K562 (cell line): Measurements from ENCODE around the gene PLD1. TPM values are rescaled to one million over a fixed set of nuclear protein-coding genes. Genes with fewer than 3 reads are reported as not detected.

ENCODE experiments used
- ATAC-seq: fragments of 200-7000 bp; cut with Tn5 transposase; 3 replicates; pipeline ENCODE4 v1.9.1; 2020; ENCODE audit warnings: moderate library complexity
- BruUV-seq: library from RNA; stranded (reverse); fragments of 400-500 nt; replicated peaks from 2 replicates; lab custom pipeline; 2021; lab: Mats Ljungman, UMichigan
- CTCF ChIA-PET: fragments of 300-600 bp; formaldehyde crosslinking; extraction: SDS; loops from one replicate; lab custom pipeline; 2021; ENCODE audit warnings: low intra/inter-chr PET ratio; lab: Yijun Ruan, JAX
- POLR2A ChIA-PET: fragments of 300-600, 350-650 bp; sonication (Branson Sonifier 250); formaldehyde crosslinking; extraction: SDS; loops from one replicate; lab custom pipeline; 2021; ENCODE audit warnings: antibody characterized with exemption, inconsistent platforms; lab: Yijun Ruan, JAX
- DNase-seq, 4 experiments: peaks; one replicate each; pipeline versions ENCODE4 v3.0.0 to v3.0.0-alpha.2; 2011 to 2018; ENCODE audit warnings: low spot score in 3 of 4, mixed read lengths in 3 of 4; ENCODE audit errors: extremely low read depth in 1 of 4
- FAIRE-seq: peaks from 2 replicates; lab custom pipeline; 2011; peaks lifted over from hg19 to GRCh38; lab: Jason Lieb, UNC
- H2AFZ ChIP-seq: 2 replicates; pipeline ENCODE4 v1.6.0; 2011; ENCODE audit warnings: low read depth, low read length, control low read depth, inconsistent platforms
- H3K27ac ChIP-seq: fragments of 200-600 bp; 3 replicates; pipeline ENCODE4 v1.8.0; 2011; ENCODE audit warnings: low read depth, mild to moderate bottlenecking, control low read depth, inconsistent platforms, low read length, moderate library complexity, mixed read lengths; ENCODE audit errors: extremely low read depth
- H3K27me3 ChIP-seq, 2 experiments: fragments of 300-600 bp in 1 of 2; 2 replicates in 1 of 2; 3 replicates in 1 of 2; pipeline versions ENCODE4 v1.6.0 to v1.8.0; 2011; ENCODE audit warnings: inconsistent platforms in 2 of 2, low read length in 2 of 2, mild to moderate bottlenecking in 1 of 2, mixed read lengths in 1 of 2, moderate library complexity in 1 of 2; ENCODE audit not compliant: control insufficient read depth in 2 of 2, insufficient read depth in 2 of 2
- H3K36me3 ChIP-seq: fragments of 300-600 bp; 3 replicates; pipeline ENCODE4 v1.8.0; 2011; ENCODE audit warnings: mild to moderate bottlenecking, low read length, inconsistent platforms; ENCODE audit not compliant: control insufficient read depth, insufficient read depth
- H3K4me1 ChIP-seq, 2 experiments: fragments of 200-600 bp in 1 of 2; replicated peaks in 1 of 2; 2 replicates in 1 of 2; 3 replicates in 1 of 2; pipeline versions ENCODE4 v1.5.1 to v1.8.0; 2011; ENCODE audit warnings: inconsistent platforms in 2 of 2, low read length in 2 of 2, mild to moderate bottlenecking in 1 of 2, mixed read lengths in 1 of 2, moderate library complexity in 1 of 2; ENCODE audit not compliant: control insufficient read depth in 2 of 2, insufficient read depth in 2 of 2
- H3K4me2 ChIP-seq: 2 replicates; pipeline ENCODE4 v1.6.1; 2011; ENCODE audit warnings: low read length, control low read depth, inconsistent platforms, mixed read lengths; ENCODE audit not compliant: insufficient read depth
- H3K4me3 ChIP-seq: fragments of 200-600 bp; sonication (generic), shearing (Covaris generic); 2 replicates; pipeline ENCODE4 v1.5.1; 2016; ENCODE audit warnings: control low read depth, inconsistent platforms
- H3K79me2 ChIP-seq: fragments of 200-600 bp; 3 replicates; pipeline ENCODE4 v1.8.0; 2011; ENCODE audit warnings: low read length, inconsistent platforms; ENCODE audit not compliant: control insufficient read depth, insufficient read depth
- H3K9ac ChIP-seq, 2 experiments: 2 replicates each; pipeline versions ENCODE4 v1.6.0 to v1.6.1; 2011; ENCODE audit warnings: low read depth in 2 of 2, low read length in 2 of 2, control low read depth in 1 of 2, inconsistent platforms in 1 of 2, mild to moderate bottlenecking in 1 of 2, mixed read lengths in 1 of 2; ENCODE audit not compliant: insufficient read depth in 1 of 2
- H3K9me1 ChIP-seq: one replicate; pipeline ENCODE4 v1.6.0; 2011; ENCODE audit warnings: inconsistent platforms, mild to moderate bottlenecking, low read length, moderate library complexity; ENCODE audit not compliant: control insufficient read depth, insufficient read depth
- H3K9me3 ChIP-seq: replicated peaks from 2 replicates; pipeline ENCODE4 v1.5.1; 2011; ENCODE audit warnings: low read depth, low read length, inconsistent platforms; ENCODE audit not compliant: control insufficient read depth, insufficient read depth
- H4K20me1 ChIP-seq: replicated peaks from 2 replicates; pipeline ENCODE4 v1.6.1; 2011; ENCODE audit warnings: low read length, inconsistent platforms, mixed read lengths; ENCODE audit not compliant: control insufficient read depth, insufficient read depth
- FOXA1 ChIP-seq: fragments of 450-650 bp; IDR thresholded peaks from 2 replicates; pipeline ENCODE4 v1.6.1; 2016; ENCODE audit warnings: mild to moderate bottlenecking, borderline replicate concordance
- PTBP1 ChIP-seq: fragments of 200-400 bp; formaldehyde crosslinking; IDR thresholded peaks from 2 replicates; pipeline ENCODE4 v1.6.1; 2017; ENCODE audit warnings: low read depth, low read length
- SMC3 ChIP-seq: conservative IDR thresholded peaks from 2 replicates; pipeline ENCODE4 v1.6.1; 2011; ENCODE audit warnings: low read depth, low read length, improper control_type of control experiment; ENCODE audit not compliant: insufficient read depth
- TBL1XR1 ChIP-seq, 2 experiments: IDR thresholded peaks; 2 replicates each; pipeline ENCODE4 v1.6.1; 2012; ENCODE audit warnings: improper control_type of control experiment in 2 of 2, low read length in 2 of 2, mild to moderate bottlenecking in 1 of 2
- TCFL5 ChIP-seq: fragments of 250-450 bp; sonication (Bioruptor Pico); conservative IDR thresholded peaks from 2 replicates; pipeline ENCODE4 v1.6.1; 2021; ENCODE audit warnings: mild to moderate bottlenecking, moderate library complexity, matching md5 sums
- TEAD1 ChIP-seq, 2 experiments: fragments of 450-650 bp in 1 of 2; sonication (generic) in 1 of 2; formaldehyde crosslinking; IDR thresholded peaks; 2 replicates each; pipeline versions ENCODE4 v1.4.0 to v1.8.0; 2020 to 2022; ENCODE audit warnings: mild to moderate bottlenecking in 2 of 2, missing genetic modification reagents in 1 of 2
- ZHX1 ChIP-seq: fragments of 150-350 bp; conservative IDR thresholded peaks from 2 replicates; pipeline ENCODE4 v1.6.1; 2014; ENCODE audit warnings: low read length
- ZMIZ1 ChIP-seq, 2 experiments: fragments of 150-350 bp in 1 of 2; IDR thresholded peaks; 2 replicates each; pipeline ENCODE4 v1.6.1; 2012 to 2016; ENCODE audit warnings: low read depth in 2 of 2, low read length in 2 of 2, mild to moderate bottlenecking in 1 of 2, moderate library complexity in 1 of 2
- ZNF224 ChIP-seq: sonication (generic); formaldehyde crosslinking; IDR thresholded peaks from 2 replicates; pipeline ENCODE4 v1.8.0; 2022; ENCODE audit warnings: mild to moderate bottlenecking, missing genetic modification reagents
- WGBS: fragments of 100-300 bp; shearing (Covaris generic); methylation state at CpG from one replicate; pipeline ENCODE4 v1.1.6; 2016; ENCODE audit warnings: low coverage, mixed read lengths; ENCODE audit not compliant: insufficient coverage; ENCODE audit errors: missing lambda C conversion rate; 5-methylcytosine and 5-hydroxymethylcytosine counted together
- in situ Hi-C: fragments of 300-500 bp; cut with MboI; formaldehyde crosslinking; loops from 4 replicates; pipeline ENCODE4 v1.15.0; 2018; ENCODE audit warnings: inconsistent platforms, mixed read lengths
- intact Hi-C: fragments of 100-400 bp; cut with micrococcal nuclease; formaldehyde crosslinking; loops from 2 replicates; pipeline ENCODE4 v1.14.2; 2022
- polyA plus RNA-seq, 8 experiments: library from polyadenylated mRNA; depleted of rRNA in 4 of 8; stranded (reverse) in 5 of 8; unstranded in 3 of 8; fragments of >200 nt; fragmentation: Nextera tagmentation in 2 of 8; fragmentation: Illumina TruSeq in 1 of 8; extraction: Ambion mirVana in 2 of 8; extraction: Trizol in 1 of 8; gene quantifications; 2 replicates each; pipeline versions ENCODE4 v1.2.1 to v1.2.3, GENCODE V29; 2011 to 2014; ENCODE audit warnings: inconsistent platforms in 1 of 8, missing spikeins in 1 of 8
- total RNA-seq, 7 experiments: library from RNA; depleted of rRNA in 6 of 7; stranded (reverse); fragments of >200 nt in 6 of 7; fragmentation: Illumina TruSeq in 2 of 7; extraction: Trizol in 2 of 7; gene quantifications; 2 replicates each; pipeline versions ENCODE4 v1.2.1 to v1.2.3, GENCODE V29; 2011 to 2021; ENCODE audit warnings: low replicate concordance in 1 of 7

The PLD1 gene
- total and polyA plus RNA-seq, 9 of the 15 experiments (the other 6 are each of a cell fraction or from before 2014, with no cell fraction given), result 8.4 to 26.1 (median 18.6) TPM

- Histone ChIP-seq H3K9ac (no peak overlapping the region), H3K4me1 (peaks cover 4 to 23% of the 10 kb centered on the region in 2 experiments; a peak in 3 of 5 replicates), H3K4me2 (no peak overlapping the region), H4K20me1 (peaks cover 11% of the 10 kb centered on the region), H3K79me2 (no peaks in the 10 kb centered on the region), H3K9me3 (no peaks in the 10 kb centered on the region), H3K36me3 (no peaks in the 10 kb centered on the region), H3K9me1 (no peaks in the 10 kb centered on the region), H3K27ac (no peak overlapping the region), H3K4me3 (no peak overlapping the region), H3K27me3 (no peaks in the 10 kb centered on the region; a peak in 1 of 5 replicates), H2AFZ (no peak overlapping the region)
- in situ Hi-C loops (no loop called here), intact Hi-C loops (no loop called here)
- ChIA-PET CTCF (no interaction called here), POLR2A (interaction anchor here (0.6 kb wide), 1 partner anchor 16 kb away, joined by 3 read pairs; no protein-coding TSS in a partner anchor)
- whole genome bisulfite sequencing, result 43% methylated on average over 1 of the region's 1 CpG
- DNase-seq (no peak), FAIRE-seq (no peak)
- BruUV-seq, result no TSS peak
- TF ChIP-seq TEAD1 (CRISPR knock-in tag; IDR thresholded peaks at IDR 0.05), result no peak
- TF ChIP-seq TCFL5 (CRISPR knock-in tag), result no peak
- no peak for TF ChIP-seq ZHX1
- no peak for TF ChIP-seq ZMIZ1 (IDR thresholded peaks at IDR 0.05; ENCODE audit: low read depth in 2 of 2, low read length in 2 of 2)
- no peak for TF ChIP-seq ZNF224 (CRISPR knock-in tag)
- TF ChIP-seq SMC3, result no peak
- TF ChIP-seq PTBP1, result no peak
- TF ChIP-seq FOXA1, result no peak
- no peak for TF ChIP-seq TBL1XR1 (IDR thresholded peaks at IDR 0.05; ENCODE audit: low read length in 2 of 2)
- TF ChIP-seq, all 486 proteins: peak for 0
- no peak for ATAC-seq
Observed at GRCh38 chr3:171755656-171756055, 54.6 kb downstream of the PLD1 start.
